B cell (primary cell): Measurements from ENCODE around the gene C3orf70. TPM values are rescaled to one million over a fixed set of nuclear protein-coding genes. Genes with fewer than 3 reads are reported as not detected.

Experiments
- ATAC-seq: fragments of 200-7000 bp; cut with Tn5 transposase; one replicate; pipeline ENCODE4 v1.10.0; 2021; ENCODE audit warnings: low read depth, mild to moderate bottlenecking, moderate number of reproducible peaks, moderate library complexity
- CTCF ChIA-PET: fragments of 350-600 bp; sonication (Branson Sonifier 250); formaldehyde crosslinking; loops from one replicate; lab custom pipeline; 2021; ENCODE audit warnings: antibody characterized with exemption, inconsistent platforms; lab: Charles Lee
- POLR2A ChIA-PET: fragments of 350-600 bp; sonication (Branson Sonifier 250); formaldehyde crosslinking; loops from one replicate; lab custom pipeline; 2021; ENCODE audit warnings: antibody characterized with exemption; lab: Charles Lee
- DNase-seq: peaks from one replicate; pipeline ENCODE4 v3.0.0; 2013
- H2AFZ ChIP-seq: 2 replicates; pipeline ENCODE4 v1.6.1; 2012; ENCODE audit warnings: mild to moderate bottlenecking, low read depth, low read length; ENCODE audit not compliant: insufficient read depth, poor library complexity, severe bottlenecking
- H3K27ac ChIP-seq, 2 donors: 1 replicate in 1 of 2; 2 replicates in 1 of 2; pipeline ENCODE4 v1.5.1; 2012 to 2013; ENCODE audit warnings: low read length in 2 of 2, mild to moderate bottlenecking in 2 of 2, moderate library complexity in 1 of 2
- H3K27me3 ChIP-seq, 4 experiments: fragments of 200-600 bp in 1 of 4; sonication (generic) in 1 of 4; replicated peaks in 1 of 4; 1 replicate in 2 of 4; 2 replicates in 2 of 4; pipeline versions ENCODE4 v1.6.1 to v1.7.0; 2013 to 2016; ENCODE audit warnings: low read length in 3 of 4, mild to moderate bottlenecking in 2 of 4, mixed read lengths in 1 of 4, moderate library complexity in 1 of 4; ENCODE audit not compliant: insufficient read depth in 4 of 4, control insufficient read depth in 3 of 4; ENCODE audit errors: control extremely low read depth in 1 of 4
- H3K36me3 ChIP-seq, 2 experiments: replicated peaks in 1 of 2; 1 replicate in 1 of 2; 2 replicates in 1 of 2; pipeline versions ENCODE4 v1.6.1 to v1.7.1; 2013; ENCODE audit warnings: low read length in 1 of 2; ENCODE audit not compliant: insufficient read depth in 2 of 2, control insufficient read depth in 1 of 2; ENCODE audit errors: control extremely low read depth in 1 of 2, extremely low read depth in 1 of 2
- H3K4me1 ChIP-seq, 2 donors: fragments of 200-600 bp in 1 of 2; sonication (generic) in 1 of 2; 1 replicate in 1 of 2; 2 replicates in 1 of 2; pipeline versions ENCODE4 v1.5.1 to v1.6.1; 2013 to 2017; ENCODE audit warnings: low read length in 2 of 2; ENCODE audit not compliant: control insufficient read depth in 2 of 2, insufficient read depth in 2 of 2
- H3K4me2 ChIP-seq: replicated peaks from 2 replicates; pipeline ENCODE3; 2012; ENCODE audit warnings: mild to moderate bottlenecking, low read depth, low read length; ENCODE audit not compliant: poor library complexity, severe bottlenecking
- H3K4me3 ChIP-seq, 5 experiments: fragments of 200-600 bp in 1 of 5; sonication (generic) in 1 of 5; 1 replicate in 3 of 5; 2 replicates in 2 of 5; pipeline versions ENCODE4 v1.5.1 to v1.7.0; 2011 to 2016; ENCODE audit warnings: low read length in 4 of 5, mild to moderate bottlenecking in 4 of 5, low read depth in 2 of 5, control low read depth in 1 of 5, moderate library complexity in 1 of 5; ENCODE audit not compliant: insufficient read depth in 1 of 5; ENCODE audit errors: control extremely low read depth in 1 of 5, extremely low read depth in 1 of 5
- H3K79me2 ChIP-seq: fragments of 200-600 bp; sonication (generic); one replicate; pipeline ENCODE4 v1.6.0; 2016; ENCODE audit warnings: low read length; ENCODE audit not compliant: control insufficient read depth, insufficient read depth
- H3K9ac ChIP-seq: fragments of 200-600 bp; sonication (generic); 2 replicates; pipeline ENCODE4 v1.6.1; 2017; ENCODE audit warnings: mild to moderate bottlenecking, low read length, moderate library complexity
- H3K9me3 ChIP-seq, 3 donors: one replicate each; pipeline versions ENCODE4 v1.6.1 to v1.7.1; 2013; ENCODE audit warnings: low read length in 2 of 3; ENCODE audit not compliant: control insufficient read depth in 2 of 3, insufficient read depth in 1 of 3; ENCODE audit errors: control extremely low read depth in 1 of 3
- H4K20me1 ChIP-seq: 2 replicates; pipeline ENCODE4 v1.6.0; 2012; ENCODE audit warnings: mild to moderate bottlenecking, low read length; ENCODE audit not compliant: insufficient read depth, control insufficient read depth, poor library complexity, severe bottlenecking
- H3K27ac Mint-ChIP-seq: one replicate; pipeline ENCODE4 v1.8.0; 2021; ENCODE audit warnings: mixed read lengths
- H3K27me3 Mint-ChIP-seq: one replicate; pipeline ENCODE4 v1.8.0; 2021; ENCODE audit warnings: mixed read lengths
- H3K4me1 Mint-ChIP-seq: one replicate; pipeline ENCODE4 v1.8.0; 2021; ENCODE audit warnings: mixed read lengths
- H3K4me3 Mint-ChIP-seq: one replicate; pipeline ENCODE4 v1.8.0; 2021; ENCODE audit warnings: mixed read lengths
- H3K9me3 Mint-ChIP-seq: one replicate; pipeline ENCODE4 v1.8.0; 2022; ENCODE audit warnings: mixed read lengths; ENCODE audit not compliant: insufficient read depth
- EZH2 ChIP-seq: IDR thresholded peaks from 2 replicates; pipeline ENCODE4 v1.6.1; 2012; ENCODE audit warnings: borderline replicate concordance, low read depth, mild to moderate bottlenecking, moderate library complexity, low read length; ENCODE audit not compliant: insufficient read depth, poor library complexity, severe bottlenecking
- WGBS: methylation state at CpG from one replicate; pipeline ENCODE4 v1.1.5; 2013; ENCODE audit warnings: missing lambda C conversion rate; ENCODE audit not compliant: insufficient coverage; 5-methylcytosine and 5-hydroxymethylcytosine counted together
- intact Hi-C: fragments of 100-400 bp; cut with micrococcal nuclease; formaldehyde crosslinking; loops from one replicate; pipeline ENCODE4 v1.10.0; 2022
- polyA plus RNA-seq: library from polyadenylated mRNA; depleted of rRNA; stranded (reverse); fragments of >200 nt; gene quantifications from 2 replicates; pipeline ENCODE4 v1.2.3, GENCODE V29; 2012
- total RNA-seq, 2 donors: library from RNA; stranded (reverse); fragments of 120-200 nt in 1 of 2; gene quantifications; 1 replicate in 1 of 2; 2 replicates in 1 of 2; pipeline versions ENCODE4 v1.2.3 to v1.2.4, GENCODE V29; 2013 to 2022
- TF ChIP-seq, protein P1 (sequence below): fragments of 200-600 bp; IDR thresholded peaks from one replicate; pipeline ENCODE4 v1.8.0; 2022; ENCODE audit warnings: antibody characterized with exemption, mild to moderate bottlenecking

Gene C3orf70
- total and polyA plus RNA-seq, 2 donors (not counting 1 experiment from before 2014, with no cell fraction given) = not detected

DNA sequence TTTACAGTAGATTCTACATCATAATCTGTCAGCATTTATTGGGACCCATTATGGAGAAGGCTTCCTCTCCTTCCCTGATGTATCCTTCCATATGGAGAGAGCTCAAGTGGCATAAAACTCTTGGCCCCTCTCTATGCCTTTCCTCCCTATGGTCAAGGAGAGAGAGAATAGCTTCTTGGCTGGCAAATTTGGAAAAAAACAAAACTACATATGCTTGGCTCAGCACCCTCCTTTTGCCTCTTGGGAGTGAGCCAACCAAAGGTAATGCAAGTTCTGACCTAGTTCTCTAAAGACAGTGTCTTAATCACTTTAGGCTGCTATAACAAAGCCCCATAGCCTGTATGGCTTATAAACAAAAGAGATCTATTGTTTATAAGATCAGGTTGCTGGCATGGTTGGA, 37.5 kb downstream of the C3orf70 start:
- Histone ChIP-seq H3K27ac (no peak overlapping the region), H3K4me3 (no peak overlapping the region), H4K20me1 (no peaks in the 10 kb centered on the region), H3K79me2 (no peaks in the 10 kb centered on the region), H2AFZ (no peak overlapping the region), H3K27me3 (no peaks in the 10 kb centered on the region), H3K9me3 (peaks cover 0 to 2% (median 0%) of the 10 kb centered on the region in 3 donors), H3K9ac (no peak overlapping the region), H3K4me1 (no peaks in the 10 kb centered on the region), H3K4me2 (no peak overlapping the region), H3K36me3 (no peaks in the 10 kb centered on the region)
- H3K4me3 Mint-ChIP-seq = no peak overlapping the region
- intact Hi-C loops = no loop called here
- no peaks in the 10 kb centered on the region for H3K4me1 Mint-ChIP-seq
- ChIA-PET CTCF (no interaction called here), POLR2A (no interaction called here)
- H3K27ac Mint-ChIP-seq = no peak overlapping the region
- ATAC-seq (no peak), DNase-seq (no peak)
- TF ChIP-seq, protein P1, sequence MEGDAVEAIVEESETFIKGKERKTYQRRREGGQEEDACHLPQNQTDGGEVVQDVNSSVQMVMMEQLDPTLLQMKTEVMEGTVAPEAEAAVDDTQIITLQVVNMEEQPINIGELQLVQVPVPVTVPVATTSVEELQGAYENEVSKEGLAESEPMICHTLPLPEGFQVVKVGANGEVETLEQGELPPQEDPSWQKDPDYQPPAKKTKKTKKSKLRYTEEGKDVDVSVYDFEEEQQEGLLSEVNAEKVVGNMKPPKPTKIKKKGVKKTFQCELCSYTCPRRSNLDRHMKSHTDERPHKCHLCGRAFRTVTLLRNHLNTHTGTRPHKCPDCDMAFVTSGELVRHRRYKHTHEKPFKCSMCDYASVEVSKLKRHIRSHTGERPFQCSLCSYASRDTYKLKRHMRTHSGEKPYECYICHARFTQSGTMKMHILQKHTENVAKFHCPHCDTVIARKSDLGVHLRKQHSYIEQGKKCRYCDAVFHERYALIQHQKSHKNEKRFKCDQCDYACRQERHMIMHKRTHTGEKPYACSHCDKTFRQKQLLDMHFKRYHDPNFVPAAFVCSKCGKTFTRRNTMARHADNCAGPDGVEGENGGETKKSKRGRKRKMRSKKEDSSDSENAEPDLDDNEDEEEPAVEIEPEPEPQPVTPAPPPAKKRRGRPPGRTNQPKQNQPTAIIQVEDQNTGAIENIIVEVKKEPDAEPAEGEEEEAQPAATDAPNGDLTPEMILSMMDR = no peak
- TF ChIP-seq EZH2 = no peak
- H3K27me3 Mint-ChIP-seq = peaks cover 18% of the 10 kb centered on the region
- H3K9me3 Mint-ChIP-seq = peaks cover 2% of the 10 kb centered on the region

DNA sequence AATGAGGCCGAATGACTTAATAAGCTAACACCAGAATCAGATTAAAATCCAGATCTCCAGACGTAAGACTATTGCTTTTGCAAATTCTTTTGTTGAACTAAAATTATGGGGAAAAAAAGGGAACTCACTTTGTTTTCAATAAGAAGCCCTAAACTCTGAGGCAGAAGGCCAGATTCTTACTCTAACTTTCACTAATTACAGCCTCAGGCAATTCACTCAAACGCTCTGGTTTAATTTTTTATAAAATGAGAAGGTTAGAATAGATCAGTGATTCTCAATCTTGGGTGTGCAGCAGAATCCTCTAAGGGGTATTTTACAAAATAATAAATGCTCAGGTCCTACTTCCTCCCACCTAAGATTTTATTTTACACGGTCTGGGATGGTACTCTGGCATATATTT, 38.1 kb downstream of the C3orf70 start:
- Histone ChIP-seq H3K36me3 (no peaks in the 10 kb centered on the region), H2AFZ (no peak overlapping the region), H3K9ac (no peak overlapping the region), H3K4me3 (no peak overlapping the region), H3K4me1 (no peaks in the 10 kb centered on the region), H3K27ac (no peak overlapping the region), H3K79me2 (no peaks in the 10 kb centered on the region), H3K9me3 (peaks cover 0 to 2% (median 0%) of the 10 kb centered on the region in 3 donors), H4K20me1 (no peaks in the 10 kb centered on the region), H3K4me2 (no peak overlapping the region), H3K27me3 (no peaks in the 10 kb centered on the region)
- ATAC-seq = no peak
- TF ChIP-seq EZH2 = no peak
- TF ChIP-seq, protein P1 = no peak
- no peak for DNase-seq
- Mint-ChIP-seq H3K9me3 (peaks cover 2% of the 10 kb centered on the region), H3K27ac (no peak overlapping the region), H3K4me3 (no peak overlapping the region), H3K27me3 (peaks cover 16% of the 10 kb centered on the region), H3K4me1 (no peaks in the 10 kb centered on the region)
- ChIA-PET CTCF (no interaction called here), POLR2A (interaction anchor here (0.6 kb wide), 1 partner anchor 24 kb away, joined by 3 read pairs; no protein-coding TSS in a partner anchor)
- no CpG with 5 or more reads among the region's 4 CpGs for WGBS
- intact Hi-C loops = no loop called here
